Cardiac muscle cell (in vitro differentiated cells and primary cell): ENCODE results near the gene ARL3. TPM values are rescaled to one million over a fixed set of nuclear protein-coding genes. Genes with fewer than 3 reads are reported as not detected.
"Not testable (repeated sequence)": the region's sequence is repeated elsewhere in the genome, so short reads cannot be mapped to it uniquely, and the experiment has no call there.

Source experiments
- DNase-seq, 2 donors: peaks; one replicate each; pipeline versions ENCODE4 v3.0.0 to v3.0.0-alpha.2; 2010 to 2017; ENCODE audit warnings: low read depth in 1 of 2, low spot score in 1 of 2
- H3K27ac ChIP-seq: fragments of 200-600 bp; sonication (generic); 2 replicates; pipeline ENCODE4 v1.5.1; 2016
- H3K27me3 ChIP-seq: fragments of 200-600 bp; sonication (generic); 2 replicates; pipeline ENCODE4 v1.6.0; 2016; ENCODE audit warnings: control low read depth
- H3K36me3 ChIP-seq: fragments of 200-600 bp; sonication (generic); 2 replicates; pipeline ENCODE4 v1.5.1; 2016; ENCODE audit warnings: control low read depth
- H3K4me1 ChIP-seq: fragments of 200-600 bp; sonication (generic); 2 replicates; pipeline ENCODE4 v1.8.1; 2017; ENCODE audit warnings: low read depth, mild to moderate bottlenecking, mixed run types
- H3K4me3 ChIP-seq: fragments of 200-600 bp; sonication (generic); 2 replicates; pipeline ENCODE4 v1.5.1; 2016; ENCODE audit warnings: mild to moderate bottlenecking
- H3K9me3 ChIP-seq: fragments of 200-600 bp; sonication (generic); 2 replicates; pipeline ENCODE4 v1.5.1; 2017; ENCODE audit warnings: low read depth, mild to moderate bottlenecking, control low read depth
- polyA plus RNA-seq: library from polyadenylated mRNA; unstranded; fragments of >200 nt; fragmentation: Nextera tagmentation; extraction: Ambion mirVana; gene quantifications from 2 replicates; pipeline ENCODE4 v1.2.1, GENCODE V29; 2016
- total RNA-seq: library from RNA; depleted of rRNA; stranded (reverse); fragments of >200 nt; gene quantifications from 2 replicates; pipeline ENCODE4 v1.2.3, GENCODE V29; 2016
- TF ChIP-seq, protein P1 (sequence below): IDR thresholded peaks from 2 replicates; pipeline ENCODE4 v1.5.1; 2012; ENCODE audit warnings: low read depth, mild to moderate bottlenecking, low read length

Gene ARL3
- total and polyA plus RNA-seq, 2 experiments from 2014 or later, result 16.3 to 47.3 TPM

DNA sequence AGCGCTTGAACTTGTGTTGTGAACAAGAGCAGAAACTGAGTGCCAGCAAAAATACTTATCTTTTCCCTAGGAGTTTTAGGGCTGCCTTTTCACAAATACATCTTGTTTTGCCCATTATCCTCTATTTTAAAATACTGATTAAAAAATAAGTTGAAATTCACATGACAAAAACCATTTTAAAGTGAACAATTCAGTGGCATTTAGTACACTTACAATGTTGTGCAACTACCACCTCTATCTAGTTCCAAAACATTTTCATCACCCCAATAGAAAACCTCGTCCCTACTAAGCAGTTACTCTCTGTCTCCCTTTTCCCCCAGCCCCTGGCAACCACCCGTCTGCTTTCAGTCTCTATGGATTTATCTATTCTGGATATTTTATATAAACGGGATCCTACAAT lies 31.0 kb upstream of the ARL3 start:
- Histone ChIP-seq H3K27ac (no peak overlapping the region), H3K4me3 (peak overlapping the region; percentile 69), H3K4me1 (peaks cover 3% of the 10 kb centered on the region), H3K9me3 (no peaks in the 10 kb centered on the region), H3K36me3 (no peaks in the 10 kb centered on the region), H3K27me3 (no peaks in the 10 kb centered on the region)
- TF ChIP-seq, protein P1, sequence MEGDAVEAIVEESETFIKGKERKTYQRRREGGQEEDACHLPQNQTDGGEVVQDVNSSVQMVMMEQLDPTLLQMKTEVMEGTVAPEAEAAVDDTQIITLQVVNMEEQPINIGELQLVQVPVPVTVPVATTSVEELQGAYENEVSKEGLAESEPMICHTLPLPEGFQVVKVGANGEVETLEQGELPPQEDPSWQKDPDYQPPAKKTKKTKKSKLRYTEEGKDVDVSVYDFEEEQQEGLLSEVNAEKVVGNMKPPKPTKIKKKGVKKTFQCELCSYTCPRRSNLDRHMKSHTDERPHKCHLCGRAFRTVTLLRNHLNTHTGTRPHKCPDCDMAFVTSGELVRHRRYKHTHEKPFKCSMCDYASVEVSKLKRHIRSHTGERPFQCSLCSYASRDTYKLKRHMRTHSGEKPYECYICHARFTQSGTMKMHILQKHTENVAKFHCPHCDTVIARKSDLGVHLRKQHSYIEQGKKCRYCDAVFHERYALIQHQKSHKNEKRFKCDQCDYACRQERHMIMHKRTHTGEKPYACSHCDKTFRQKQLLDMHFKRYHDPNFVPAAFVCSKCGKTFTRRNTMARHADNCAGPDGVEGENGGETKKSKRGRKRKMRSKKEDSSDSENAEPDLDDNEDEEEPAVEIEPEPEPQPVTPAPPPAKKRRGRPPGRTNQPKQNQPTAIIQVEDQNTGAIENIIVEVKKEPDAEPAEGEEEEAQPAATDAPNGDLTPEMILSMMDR, result no peak
- no peak for DNase-seq

DNA sequence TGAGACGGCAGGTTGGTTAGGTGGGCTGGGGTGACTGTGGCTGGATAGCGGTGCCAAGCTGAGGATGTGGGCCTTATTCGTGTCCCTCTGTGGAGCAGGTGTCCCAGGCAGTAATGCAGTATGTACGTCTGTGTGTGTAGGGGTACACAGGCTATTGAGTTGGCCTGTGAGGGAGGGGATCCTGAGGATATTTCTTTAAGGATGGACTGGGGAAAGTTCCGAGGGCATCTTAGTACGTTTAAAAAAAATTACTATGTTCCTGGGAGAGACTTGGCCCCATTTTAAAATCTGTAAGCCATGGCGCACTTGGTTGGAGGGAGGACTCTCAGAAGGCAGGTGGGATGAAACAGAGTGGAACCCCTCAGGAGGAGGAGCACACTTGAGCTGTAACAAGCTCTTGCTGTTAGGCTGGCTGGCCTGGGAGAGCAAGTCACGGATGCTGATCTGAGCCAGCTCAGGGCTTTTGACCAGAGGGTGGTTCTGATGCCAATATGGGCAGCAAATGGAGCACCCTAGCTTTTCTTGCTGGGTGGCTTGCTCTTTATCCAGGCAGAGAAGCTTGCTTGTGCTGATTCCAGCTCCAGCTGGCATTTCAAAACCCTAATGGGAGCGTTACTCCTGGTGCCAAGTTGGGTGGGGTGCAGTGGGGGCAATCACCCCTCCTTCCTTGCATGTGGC lies 30.3 kb upstream of the ARL3 start:
- no peak overlapping the region for H3K27ac ChIP-seq
- peak overlapping the region; percentile 69 for H3K4me3 ChIP-seq
- no peak for DNase-seq
- H3K36me3 ChIP-seq, result no peaks in the 10 kb centered on the region
- H3K4me1 ChIP-seq, result peaks cover 3% of the 10 kb centered on the region
- no peaks in the 10 kb centered on the region for H3K9me3 ChIP-seq
- TF ChIP-seq, protein P1, result no peak
- H3K27me3 ChIP-seq, result no peaks in the 10 kb centered on the region

DNA sequence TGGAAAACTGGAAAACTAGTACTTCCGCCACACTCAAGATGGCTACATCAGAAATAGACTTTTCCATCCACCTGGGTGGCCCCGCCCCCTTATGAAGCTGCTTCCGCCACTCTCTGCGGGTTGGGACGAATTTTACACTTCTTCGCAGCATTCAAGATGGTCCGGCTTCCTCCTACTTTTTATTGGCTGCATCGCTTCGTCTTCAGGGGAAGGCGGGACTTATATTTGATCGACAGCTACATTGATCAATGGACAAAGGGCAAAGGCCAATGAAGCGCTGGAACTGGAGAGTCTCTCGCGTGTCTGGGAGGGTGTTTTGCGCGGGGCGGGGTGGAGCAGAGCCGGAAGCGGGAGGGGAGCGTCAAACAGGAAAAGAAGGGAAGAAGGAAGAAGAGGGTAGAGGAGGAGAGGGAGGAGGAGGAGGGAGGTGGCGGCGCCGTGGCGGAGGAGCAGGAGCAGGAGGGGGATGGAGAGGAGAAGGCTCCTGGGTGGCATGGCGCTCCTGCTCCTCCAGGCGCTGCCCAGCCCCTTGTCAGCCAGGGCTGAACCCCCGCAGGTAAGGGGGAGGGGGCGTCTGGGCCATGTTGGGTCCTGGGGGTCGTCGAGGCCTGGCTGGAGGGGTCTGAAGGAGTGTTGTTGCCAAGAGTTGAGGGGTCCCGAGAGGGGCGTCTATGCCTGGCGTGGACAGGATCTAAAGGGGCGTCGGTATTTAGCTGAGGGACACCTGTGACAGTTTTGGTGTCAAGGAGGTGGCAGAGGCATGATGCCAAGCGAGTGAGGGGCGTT lies 29.6 kb upstream of the ARL3 start, which contains the start of gene WBP1L:
WBP1L (plus strand) TSS at position 361 of the 786 bp plus-strand sequence; CDS start at position 467, 106 bp downstream.
- Histone ChIP-seq H3K27me3 (no peaks in the 10 kb centered on the region), H3K9me3 (no peaks in the 10 kb centered on the region), H3K4me3 (peak within 1 kb of the TSS; percentile 69), H3K27ac (no peak within 1 kb of the TSS), H3K36me3 (no peaks in the 10 kb centered on the region), H3K4me1 (peaks cover 3% of the 10 kb centered on the region)
- TF ChIP-seq, protein P1, result no peak
- peak; percentile 98 to 99 for DNase-seq

DNA sequence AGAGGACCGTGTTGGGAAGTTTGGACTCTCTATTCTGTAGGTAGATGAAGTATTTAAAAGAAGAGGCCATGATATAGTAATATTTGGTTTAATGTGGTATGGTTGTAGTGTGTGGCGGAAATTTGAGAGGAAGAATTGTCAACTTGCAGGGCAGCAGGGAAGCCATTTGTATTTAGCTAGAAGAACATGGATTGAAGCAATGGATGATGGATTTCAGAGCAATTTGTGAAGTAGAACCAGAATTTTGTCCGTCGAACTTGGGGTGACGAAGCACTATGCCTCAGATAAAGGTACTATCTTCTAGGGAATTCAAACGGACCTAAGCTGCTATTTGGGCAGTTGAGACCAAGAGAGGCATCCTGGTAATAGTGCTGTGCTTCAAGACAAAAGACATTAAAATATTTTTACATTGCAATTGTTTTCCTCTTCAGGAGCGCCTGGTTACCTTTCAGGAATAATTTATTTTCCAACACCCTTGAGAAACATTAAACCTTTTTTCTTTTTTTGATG lies 28.9 kb upstream of the ARL3 start:
- no peaks in the 10 kb centered on the region for H3K36me3 ChIP-seq
- TF ChIP-seq, protein P1, result no peak
- no peak overlapping the region for H3K27ac ChIP-seq
- H3K4me1 ChIP-seq, result peaks cover 3% of the 10 kb centered on the region
- H3K9me3 ChIP-seq, result no peaks in the 10 kb centered on the region
- DNase-seq, result no peak
- H3K27me3 ChIP-seq, result no peaks in the 10 kb centered on the region
- H3K4me3 ChIP-seq, result peak overlapping the region; percentile 18

DNA sequence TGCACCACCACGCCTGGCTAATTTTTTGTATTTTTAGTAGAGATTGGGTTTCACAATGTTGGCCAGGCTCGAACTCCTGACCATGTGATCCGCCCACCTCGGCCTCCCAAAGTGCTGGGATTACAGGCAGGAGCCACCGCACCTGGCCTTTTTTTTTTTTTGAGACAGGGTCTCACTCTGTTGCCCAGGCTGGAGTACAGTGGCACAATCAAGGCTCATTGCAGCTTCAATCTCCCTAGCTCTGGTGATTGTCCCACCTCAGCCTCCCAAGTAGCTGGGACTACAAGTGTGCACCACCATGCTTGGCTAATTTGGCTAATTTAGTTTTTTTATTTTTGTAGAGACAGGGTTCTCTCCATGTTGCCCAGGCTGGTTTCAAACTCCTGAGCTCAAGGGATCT lies 28.1 kb upstream of the ARL3 start:
- H3K27ac ChIP-seq, H3K27me3 ChIP-seq: not testable (repeated sequence)

More for the DNA sequence above, 28.1 kb upstream of the ARL3 start:
- H3K9me3 ChIP-seq, DNase-seq, H3K4me1 ChIP-seq, H3K4me3 ChIP-seq, H3K36me3 ChIP-seq: not testable (repeated sequence)
